HL-60 (cell line): ENCODE results near the gene LMF1.

Experiments
- CTCF ChIP-seq: IDR thresholded peaks from one replicate; pipeline ENCODE4 v1.5.1; 2011; ENCODE audit warnings: low read length, control low read depth, inconsistent platforms; ENCODE audit not compliant: insufficient read depth
- POLR2AphosphoS5 ChIP-seq: IDR thresholded peaks from 2 replicates; pipeline ENCODE4 v1.6.1; 2012; ENCODE audit warnings: low read depth

GRCh38 chr16:969508-970385 is 1.0 kb downstream of the LMF1 start:
- no peak for TF ChIP-seq CTCF
- no peak for TF ChIP-seq POLR2AphosphoS5
